GM12891 (cell line): ENCODE measurements around the gene CD248.

ENCODE experiments used
- DNase-seq: peaks from one replicate; pipeline ENCODE4 v3.0.0; 2011; ENCODE audit warnings: low spot score; ENCODE audit not compliant: insufficient read length
- FAIRE-seq: peaks from 2 replicates; lab custom pipeline; 2011; peaks lifted over from hg19 to GRCh38; lab: Jason Lieb, UNC
- PAX5 ChIP-seq: IDR thresholded peaks from 2 replicates; pipeline ENCODE4 v1.6.1; 2011; ENCODE audit warnings: low read length, moderate library complexity, mild to moderate bottlenecking; ENCODE audit not compliant: insufficient read depth, severe bottlenecking
- POLR2A ChIP-seq: IDR thresholded peaks from 2 replicates; pipeline ENCODE4 v1.6.1; 2011; ENCODE audit warnings: low read depth, low read length, control low read depth
- POLR2AphosphoS5 ChIP-seq: IDR thresholded peaks from 2 replicates; pipeline ENCODE4 v1.6.1; 2011; ENCODE audit warnings: low read depth, low read length, control low read depth
- POU2F2 ChIP-seq: IDR thresholded peaks from 2 replicates; pipeline ENCODE4 v1.6.1; 2011; ENCODE audit warnings: low read depth, mild to moderate bottlenecking, control low read depth, low read length, moderate library complexity
- SPI1 ChIP-seq: IDR thresholded peaks from 2 replicates; pipeline ENCODE4 v1.6.1; 2011; ENCODE audit warnings: low read depth, low read length, control low read depth
- TAF1 ChIP-seq: IDR thresholded peaks from 2 replicates; pipeline ENCODE4 v1.6.1; 2011; ENCODE audit warnings: low read depth, low read length, control low read depth

Gene CD248

DNA sequence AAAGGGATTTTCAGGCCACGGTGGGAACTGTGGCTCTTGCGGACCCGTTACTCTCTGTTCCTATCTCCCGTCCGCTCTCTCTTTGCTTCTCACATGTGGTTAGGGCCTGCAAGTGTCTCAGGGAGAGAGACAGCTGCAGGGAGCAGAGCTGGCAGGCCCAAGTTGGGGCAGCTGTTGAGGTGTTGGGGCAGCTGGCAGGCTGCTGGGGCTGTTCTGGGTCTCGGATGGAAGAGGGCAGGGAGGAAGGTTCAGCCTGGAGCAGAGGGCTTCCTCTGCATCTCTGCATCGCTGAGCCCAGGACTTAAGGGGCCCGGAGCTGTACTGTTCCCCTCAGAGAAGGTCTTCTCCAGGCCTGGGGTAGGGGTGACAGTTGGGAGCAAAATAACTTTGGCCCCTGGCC, 41.4 kb downstream of the CD248 start:
- DNase-seq (no peak), FAIRE-seq (no peak)
- no peak for TF ChIP-seq POLR2AphosphoS5
- TF ChIP-seq POLR2A: no peak
- no peak for TF ChIP-seq TAF1
- no peak for TF ChIP-seq POU2F2
- no peak for TF ChIP-seq PAX5
- TF ChIP-seq SPI1: no peak

DNA sequence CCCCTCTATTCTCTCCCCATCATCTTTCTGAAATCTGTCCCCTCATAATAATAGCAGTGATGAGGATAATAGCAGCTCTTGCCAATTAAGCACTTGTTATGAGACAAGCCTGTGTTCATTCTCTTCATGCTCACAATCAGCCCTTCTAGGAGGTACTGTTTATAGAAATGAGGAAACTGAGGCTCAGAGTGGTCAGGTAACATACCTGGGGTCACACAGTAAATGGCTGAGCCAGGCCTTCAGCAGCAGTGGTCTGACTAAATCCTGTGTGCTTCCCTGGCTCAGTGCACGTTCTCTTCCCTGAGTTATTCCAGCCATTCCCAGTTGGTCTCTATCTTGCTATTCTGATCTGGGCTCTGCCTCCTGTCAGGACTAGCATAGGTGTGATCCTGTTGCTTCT, 42.6 kb downstream of the CD248 start:
- FAIRE-seq: no peak
- no peak for TF ChIP-seq TAF1
- no peak for TF ChIP-seq POLR2AphosphoS5
- TF ChIP-seq SPI1: no peak
- no peak for TF ChIP-seq POU2F2
- TF ChIP-seq PAX5: no peak
- TF ChIP-seq POLR2A: no peak; the same call in 1 of the 2 replicates
- DNase-seq: no peak

GRCh38 chr11:66272596-66272995, 44.2 kb downstream of the CD248 start:
- DNase-seq (no peak), FAIRE-seq (no peak)
- TF ChIP-seq POU2F2 (no peak), SPI1 (no peak), POLR2AphosphoS5 (no peak), TAF1 (no peak), POLR2A (no peak), PAX5 (no peak)

DNA sequence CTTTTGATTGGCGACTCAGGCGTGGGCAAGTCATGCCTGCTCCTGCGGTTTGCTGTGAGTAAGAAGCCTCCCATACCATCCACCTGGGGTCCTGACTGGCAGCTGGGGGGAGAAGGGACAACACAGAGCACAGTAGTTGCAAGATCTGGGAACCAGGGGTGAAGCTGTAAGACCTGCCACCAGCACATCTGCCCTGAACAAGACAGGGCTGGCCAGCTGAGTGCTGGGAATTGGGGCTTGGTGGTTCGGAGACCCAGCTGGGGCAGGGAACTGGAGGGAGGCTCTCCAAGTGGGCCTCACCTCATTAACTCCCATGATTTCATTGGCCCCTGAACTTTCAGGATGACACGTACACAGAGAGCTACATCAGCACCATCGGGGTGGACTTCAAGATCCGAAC, 45.0 kb downstream of the CD248 start:
- DNase-seq: no peak
- no peak for FAIRE-seq
- TF ChIP-seq POLR2A: no peak
- TF ChIP-seq SPI1: no peak
- no peak for TF ChIP-seq TAF1
- TF ChIP-seq POLR2AphosphoS5: no peak
- no peak for TF ChIP-seq POU2F2
- TF ChIP-seq PAX5: no peak

- FAIRE-seq (peak; percentile 79), DNase-seq (no peak)
- TF ChIP-seq POLR2AphosphoS5: no peak
- no peak for TF ChIP-seq POLR2A
- no peak for TF ChIP-seq TAF1
- no peak; the same call in none of the 2 replicates for TF ChIP-seq SPI1
- no peak for TF ChIP-seq PAX5
- no peak for TF ChIP-seq POU2F2
These were observed 47.6 kb downstream of the CD248 start for GRCh38 chr11:66268952-66269905.

DNA sequence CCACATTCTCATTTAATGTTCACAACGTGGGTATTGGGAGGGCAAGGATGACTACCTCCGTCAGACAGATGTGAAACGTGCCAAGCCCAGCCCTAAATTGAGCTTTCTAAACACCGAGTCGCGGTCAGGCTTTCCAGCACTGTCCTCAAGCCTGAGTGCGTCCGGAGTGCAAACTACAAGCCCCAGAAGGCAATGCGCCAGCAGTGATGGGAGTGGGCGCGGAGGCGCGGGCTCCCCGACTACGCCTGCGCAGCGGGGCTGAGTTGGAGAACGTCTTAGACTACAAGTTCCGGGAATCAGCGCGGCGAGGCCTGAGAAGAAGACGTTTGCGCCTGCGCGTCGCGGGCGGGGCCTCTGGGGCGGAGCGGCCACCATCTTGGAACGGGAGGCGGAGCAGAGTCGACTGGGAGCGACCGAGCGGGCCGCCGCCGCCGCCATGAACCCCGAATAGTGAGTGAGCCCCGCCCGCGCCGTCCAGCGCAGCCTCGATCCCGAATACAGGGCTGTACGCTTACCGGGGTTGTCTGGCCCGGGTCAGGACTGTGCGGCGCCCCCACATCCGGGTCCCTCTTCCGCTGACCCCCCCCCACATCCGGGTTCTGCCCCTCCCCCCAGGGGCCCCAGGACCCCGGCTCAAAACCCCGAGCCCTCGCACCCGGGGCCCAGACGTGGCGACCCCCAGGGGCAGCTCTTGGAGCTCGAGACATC, 48.4 kb downstream of the CD248 start, which contains the start of gene RAB1B:
Gene RAB1B (plus strand): TSS at position 396 of the 708 bp plus-strand sequence. CDS start 41 bp downstream, at position 437.
- DNase-seq: peak; percentile 97
- FAIRE-seq: peak; percentile 99
- TF ChIP-seq POLR2A (peak; percentile 74), POU2F2 (no peak), PAX5 (peak; percentile 5), TAF1 (peak; percentile 63), SPI1 (no peak), POLR2AphosphoS5 (peak; percentile 56)

DNA sequence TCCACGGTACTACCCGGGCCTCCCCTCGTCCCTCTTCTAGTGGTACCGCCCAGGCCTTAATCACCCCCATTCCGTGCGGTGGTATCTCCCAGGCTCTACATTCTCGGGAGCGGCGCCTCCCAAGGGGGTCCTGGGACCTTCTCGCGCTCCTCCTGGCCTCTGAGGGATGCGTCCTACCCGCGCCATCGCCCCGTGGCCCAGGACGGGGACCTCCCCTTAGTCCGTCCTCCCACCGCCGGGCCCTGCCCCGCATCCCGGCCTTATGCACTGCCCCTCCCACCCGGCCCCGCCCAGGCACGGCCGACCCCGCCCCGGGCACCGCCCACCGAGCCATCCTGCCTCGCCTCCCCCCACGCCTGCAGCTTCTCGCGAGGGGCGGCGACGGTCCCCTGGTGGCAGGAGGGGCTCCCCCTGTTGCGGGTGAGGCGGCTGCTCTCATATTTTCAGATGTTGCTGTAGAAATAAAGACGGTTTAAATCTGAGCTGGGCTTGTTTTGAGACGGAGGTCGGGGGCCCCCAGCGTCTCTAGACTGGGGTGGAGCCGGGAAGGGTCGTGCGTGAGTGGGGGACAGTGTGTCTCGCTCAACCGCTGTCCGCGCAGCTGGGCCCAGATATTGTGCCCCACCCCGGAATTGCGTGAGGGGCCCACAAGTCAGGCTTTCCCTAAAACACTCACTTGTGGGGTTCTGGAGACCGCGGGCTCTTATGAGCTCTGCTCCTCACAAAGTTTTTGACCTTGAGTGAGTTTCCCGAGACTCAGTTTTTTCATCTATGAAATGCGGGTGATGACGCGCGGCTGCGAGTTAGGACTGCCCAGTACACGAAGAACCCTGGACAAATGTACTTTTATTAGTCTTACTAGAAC, 49.2 kb downstream of the CD248 start:
- DNase-seq: peak; percentile 91
- peak; percentile 83 for FAIRE-seq

DNA sequence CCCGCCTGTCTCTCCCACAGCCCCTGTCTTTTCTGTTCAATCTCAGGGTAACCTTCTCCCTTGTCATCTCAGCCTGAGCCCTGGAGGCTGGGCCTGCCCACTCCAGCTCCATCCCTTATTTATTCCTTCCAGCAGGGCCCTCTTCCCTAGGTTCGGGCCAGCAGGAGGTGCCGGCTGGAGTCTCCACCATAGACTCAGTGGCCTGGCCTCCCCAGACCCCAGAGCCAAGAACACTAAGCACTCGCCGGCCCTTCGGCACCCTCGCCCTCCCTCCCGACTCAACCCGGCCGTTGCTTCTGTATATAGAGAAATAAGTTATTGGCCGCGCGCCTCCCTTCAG, 49.8 kb downstream of the CD248 start:
- FAIRE-seq (no peak), DNase-seq (no peak)
- no peak for TF ChIP-seq POU2F2

More for the DNA sequence above, 49.2 kb downstream of the CD248 start:
- TF ChIP-seq SPI1 (no peak), POLR2AphosphoS5 (no peak), POLR2A (peak; percentile 3; the same call in 1 of the 2 replicates), POU2F2 (no peak), TAF1 (no peak), PAX5 (no peak)
